SK-N-SH (cell line): ENCODE data around the gene NEURL1. TPM values are rescaled to one million over a fixed set of nuclear protein-coding genes. Genes with fewer than 3 reads are reported as not detected.
A peak's percentile ranks its signal among the peaks of the same experiment; 100 is the strongest.

Experiments
- CTCF ChIA-PET: fragments of 300-600, 350-600 bp; formaldehyde crosslinking; extraction: SDS; loops from one replicate; lab custom pipeline; 2021; lab: Yijun Ruan, JAX
- POLR2A ChIA-PET: fragments of 350-600 bp; sonication (Branson Sonifier 250); formaldehyde crosslinking; extraction: SDS; loops from one replicate; lab custom pipeline; 2020; ENCODE audit warnings: antibody characterized with exemption, inconsistent platforms; lab: Yijun Ruan, JAX
- DNase-seq: peaks from one replicate; pipeline ENCODE4 v3.0.0; 2012
- H2AFZ ChIP-seq: fragments of 200-600 bp; sonication (generic); 2 replicates; pipeline ENCODE4 v1.8.1; 2016; ENCODE audit warnings: antibody characterized with exemption, mild to moderate bottlenecking, low read depth
- H3F3A ChIP-seq: fragments of 200-600 bp; sonication (generic); replicated peaks from 2 replicates; pipeline ENCODE3; 2016; ENCODE audit warnings: antibody characterized with exemption, mild to moderate bottlenecking; ENCODE audit not compliant: insufficient read depth
- H3K27ac ChIP-seq, 2 experiments: fragments of 200-500 bp in 1 of 2; fragments of 200-600 bp in 1 of 2; sonication (Bioruptor generic) in 1 of 2; sonication (generic), shearing (Covaris generic) in 1 of 2; 2 replicates each; pipeline versions ENCODE4 v1.5.1 to v1.6.1; 2014 to 2016; ENCODE audit warnings: low read depth in 2 of 2, inconsistent platforms in 1 of 2, low read length in 1 of 2, mild to moderate bottlenecking in 1 of 2, mixed read lengths in 1 of 2
- H3K27me3 ChIP-seq: fragments of 200-600 bp; sonication (generic), shearing (Covaris generic); 2 replicates; pipeline ENCODE4 v1.6.1; 2016; ENCODE audit warnings: mixed run types; ENCODE audit not compliant: insufficient read depth
- H3K36me3 ChIP-seq, 2 experiments: fragments of 200-500 bp in 1 of 2; fragments of 200-600 bp in 1 of 2; sonication (Bioruptor generic) in 1 of 2; sonication (generic) in 1 of 2; replicated peaks in 1 of 2; 2 replicates each; pipeline versions ENCODE3 to v1.5.1; 2014 to 2016; ENCODE audit warnings: low read length in 1 of 2, mild to moderate bottlenecking in 1 of 2; ENCODE audit not compliant: insufficient read depth in 2 of 2, control insufficient read depth in 1 of 2
- H3K4me1 ChIP-seq, 2 experiments: fragments of 200-500 bp in 1 of 2; fragments of 200-600 bp in 1 of 2; sonication (Bioruptor generic) in 1 of 2; sonication (generic), shearing (Covaris generic) in 1 of 2; 2 replicates each; pipeline versions ENCODE4 v1.5.1 to v1.6.1; 2014 to 2016; ENCODE audit warnings: low read depth in 1 of 2, low read length in 1 of 2, mixed run types in 1 of 2; ENCODE audit not compliant: insufficient read depth in 2 of 2, control insufficient read depth in 1 of 2
- H3K4me2 ChIP-seq: fragments of 200-600 bp; sonication (generic), shearing (Covaris generic); 2 replicates; pipeline ENCODE4 v1.6.1; 2017; ENCODE audit warnings: mixed run types
- H3K4me3 ChIP-seq, 2 experiments: fragments of 200-500 bp in 1 of 2; fragments of 200-600 bp in 1 of 2; sonication (Bioruptor generic) in 1 of 2; sonication (generic), shearing (Covaris generic) in 1 of 2; 2 replicates each; pipeline versions ENCODE4 v1.5.1 to v1.8.1; 2014 to 2016; ENCODE audit warnings: low read depth in 2 of 2, inconsistent platforms in 1 of 2, low read length in 1 of 2, mild to moderate bottlenecking in 1 of 2, mixed read lengths in 1 of 2, moderate library complexity in 1 of 2
- H3K79me2 ChIP-seq: fragments of 200-600 bp; sonication (generic); 2 replicates; pipeline ENCODE4 v1.8.1; 2017; ENCODE audit warnings: mild to moderate bottlenecking; ENCODE audit not compliant: insufficient read depth
- H3K9ac ChIP-seq: fragments of 200-600 bp; sonication (generic); 2 replicates; pipeline ENCODE4 v1.6.1; 2017; ENCODE audit warnings: mixed run types
- H3K9me2 ChIP-seq: fragments of 200-600 bp; sonication (generic); 2 replicates; pipeline ENCODE4 v1.6.1; 2017; ENCODE audit warnings: mixed run types
- H3K9me3 ChIP-seq: fragments of 200-600 bp; sonication (generic); 2 replicates; pipeline ENCODE4 v1.6.1; 2017; ENCODE audit warnings: mixed run types, mild to moderate bottlenecking, moderate library complexity
- H4K20me1 ChIP-seq: fragments of 200-600 bp; sonication (generic); 2 replicates; pipeline ENCODE4 v1.6.1; 2017; ENCODE audit warnings: mild to moderate bottlenecking, mixed run types; ENCODE audit not compliant: insufficient read depth
- EZH2phosphoT487 ChIP-seq: fragments of 200-600 bp; sonication (generic); IDR thresholded peaks from 2 replicates; pipeline ENCODE4 v1.6.1; 2017; ENCODE audit warnings: low read depth, mixed run types, mild to moderate bottlenecking, antibody characterized with exemption, moderate library complexity, borderline replicate concordance
- FOXJ3 ChIP-seq: sonication (generic); formaldehyde crosslinking; IDR thresholded peaks from 2 replicates; pipeline ENCODE4 v1.5.1; 2020; ENCODE audit warnings: mild to moderate bottlenecking, missing genetic modification reagents
- GATA2 ChIP-seq: sonication (generic); formaldehyde crosslinking; IDR thresholded peaks from 2 replicates; pipeline ENCODE4 v1.5.0; 2020; ENCODE audit warnings: mild to moderate bottlenecking, missing genetic modification reagents
- RAD21 ChIP-seq: IDR thresholded peaks from 2 replicates; pipeline ENCODE4 v1.6.1; 2012; ENCODE audit warnings: mild to moderate bottlenecking, low read length
- RFX5 ChIP-seq: IDR thresholded peaks from 2 replicates; pipeline ENCODE4 v1.6.1; 2012; ENCODE audit warnings: mild to moderate bottlenecking, improper control_type of control experiment, low read length
- SIN3A ChIP-seq: IDR thresholded peaks from 2 replicates; pipeline ENCODE4 v1.6.1; 2012; ENCODE audit warnings: low read depth, mild to moderate bottlenecking, low read length, moderate library complexity, borderline replicate concordance
- TAF1 ChIP-seq: IDR thresholded peaks from 2 replicates; pipeline ENCODE4 v1.6.1; 2012; ENCODE audit warnings: low read depth, mild to moderate bottlenecking, low read length, moderate library complexity, borderline replicate concordance
- WGBS: methylation state at CpG from one replicate; pipeline ENCODE4 v1.1.6; 2017; ENCODE audit warnings: low lambda C conversion rate; 5-methylcytosine and 5-hydroxymethylcytosine counted together
- polyA plus RNA-seq, 3 experiments: library from polyadenylated mRNA; depleted of rRNA; stranded (reverse); fragments of >200 nt; gene quantifications; 2 replicates each; pipeline ENCODE4 v1.2.3, GENCODE V29; 2012
- TF ChIP-seq, protein P1 (sequence below): IDR thresholded peaks from 2 replicates; pipeline ENCODE4 v1.4.0; 2012; ENCODE audit warnings: low read depth, borderline replicate concordance
- TF ChIP-seq, protein P2 (sequence below): IDR thresholded peaks from 2 replicates; pipeline ENCODE4 v1.6.1; 2012; ENCODE audit warnings: mild to moderate bottlenecking, low read depth, low read length, moderate library complexity
- TF ChIP-seq, protein P3 (sequence below): fragments of 150-350 bp; IDR thresholded peaks from 2 replicates; pipeline ENCODE4 v1.6.1; 2016; ENCODE audit warnings: mild to moderate bottlenecking, low read depth, low read length

The NEURL1 gene
- polyA plus RNA-seq, 1 of the 3 experiments (the other 2 are of a cell fraction): 0.05 TPM

DNA sequence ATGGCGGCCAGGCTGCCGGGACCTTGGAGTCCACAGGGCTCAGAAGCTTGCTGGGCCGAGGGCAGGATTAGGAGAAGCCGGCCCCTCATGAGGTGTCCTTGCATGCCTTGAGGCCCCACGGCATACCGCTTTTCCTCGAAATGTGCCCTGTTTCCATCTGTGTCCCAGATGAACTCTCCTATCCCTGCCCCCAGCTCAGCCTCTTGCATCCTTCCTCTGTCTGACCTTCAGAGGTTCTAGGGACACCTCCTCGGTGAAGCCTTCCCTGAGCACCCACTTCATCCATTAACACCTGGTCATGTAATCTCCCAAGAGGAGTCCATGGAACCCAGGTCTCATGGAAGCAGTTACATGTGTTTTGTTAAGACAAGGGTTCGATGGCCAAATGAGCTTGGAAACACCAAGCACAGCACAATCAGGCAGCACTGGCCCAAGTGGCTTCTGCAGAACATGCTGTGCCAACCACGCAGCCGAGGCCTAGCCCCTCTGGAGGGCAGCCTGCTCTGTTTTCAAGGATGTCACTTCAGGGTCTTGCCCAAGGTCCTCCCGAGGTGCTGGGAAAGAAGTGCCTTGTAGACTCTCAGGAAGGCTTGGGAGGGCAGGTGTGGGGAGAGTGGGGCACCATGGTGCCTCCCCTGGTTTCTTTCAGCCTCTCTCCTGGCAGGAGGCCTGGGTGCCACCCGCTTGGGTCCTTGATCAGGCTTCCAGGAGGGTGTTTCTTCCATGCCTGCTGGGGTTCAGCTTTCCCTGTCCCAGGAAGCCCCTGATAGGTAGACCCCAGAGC, 124.3 kb downstream of the NEURL1 start:
- POLR2A ChIA-PET: interaction anchor here (1.3 kb wide), 1 partner anchor 8 kb away, joined by 6 read pairs; no protein-coding TSS in a partner anchor
- no peak overlapping the region for H2AFZ ChIP-seq

More for the DNA sequence above, 124.3 kb downstream of the NEURL1 start:
- TF ChIP-seq, protein P1, sequence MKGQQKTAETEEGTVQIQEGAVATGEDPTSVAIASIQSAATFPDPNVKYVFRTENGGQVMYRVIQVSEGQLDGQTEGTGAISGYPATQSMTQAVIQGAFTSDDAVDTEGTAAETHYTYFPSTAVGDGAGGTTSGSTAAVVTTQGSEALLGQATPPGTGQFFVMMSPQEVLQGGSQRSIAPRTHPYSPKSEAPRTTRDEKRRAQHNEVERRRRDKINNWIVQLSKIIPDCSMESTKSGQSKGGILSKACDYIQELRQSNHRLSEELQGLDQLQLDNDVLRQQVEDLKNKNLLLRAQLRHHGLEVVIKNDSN: no peak
- TF ChIP-seq, protein P2, sequence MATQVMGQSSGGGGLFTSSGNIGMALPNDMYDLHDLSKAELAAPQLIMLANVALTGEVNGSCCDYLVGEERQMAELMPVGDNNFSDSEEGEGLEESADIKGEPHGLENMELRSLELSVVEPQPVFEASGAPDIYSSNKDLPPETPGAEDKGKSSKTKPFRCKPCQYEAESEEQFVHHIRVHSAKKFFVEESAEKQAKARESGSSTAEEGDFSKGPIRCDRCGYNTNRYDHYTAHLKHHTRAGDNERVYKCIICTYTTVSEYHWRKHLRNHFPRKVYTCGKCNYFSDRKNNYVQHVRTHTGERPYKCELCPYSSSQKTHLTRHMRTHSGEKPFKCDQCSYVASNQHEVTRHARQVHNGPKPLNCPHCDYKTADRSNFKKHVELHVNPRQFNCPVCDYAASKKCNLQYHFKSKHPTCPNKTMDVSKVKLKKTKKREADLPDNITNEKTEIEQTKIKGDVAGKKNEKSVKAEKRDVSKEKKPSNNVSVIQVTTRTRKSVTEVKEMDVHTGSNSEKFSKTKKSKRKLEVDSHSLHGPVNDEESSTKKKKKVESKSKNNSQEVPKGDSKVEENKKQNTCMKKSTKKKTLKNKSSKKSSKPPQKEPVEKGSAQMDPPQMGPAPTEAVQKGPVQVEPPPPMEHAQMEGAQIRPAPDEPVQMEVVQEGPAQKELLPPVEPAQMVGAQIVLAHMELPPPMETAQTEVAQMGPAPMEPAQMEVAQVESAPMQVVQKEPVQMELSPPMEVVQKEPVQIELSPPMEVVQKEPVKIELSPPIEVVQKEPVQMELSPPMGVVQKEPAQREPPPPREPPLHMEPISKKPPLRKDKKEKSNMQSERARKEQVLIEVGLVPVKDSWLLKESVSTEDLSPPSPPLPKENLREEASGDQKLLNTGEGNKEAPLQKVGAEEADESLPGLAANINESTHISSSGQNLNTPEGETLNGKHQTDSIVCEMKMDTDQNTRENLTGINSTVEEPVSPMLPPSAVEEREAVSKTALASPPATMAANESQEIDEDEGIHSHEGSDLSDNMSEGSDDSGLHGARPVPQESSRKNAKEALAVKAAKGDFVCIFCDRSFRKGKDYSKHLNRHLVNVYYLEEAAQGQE: no peak
- TF ChIP-seq RFX5 (no peak), GATA2 (CRISPR knock-in tag) (no peak), TAF1 (no peak), RAD21 (no peak), EZH2phosphoT487 (no peak), FOXJ3 (CRISPR knock-in tag) (no peak), SIN3A (no peak)
- TF ChIP-seq, protein P3, sequence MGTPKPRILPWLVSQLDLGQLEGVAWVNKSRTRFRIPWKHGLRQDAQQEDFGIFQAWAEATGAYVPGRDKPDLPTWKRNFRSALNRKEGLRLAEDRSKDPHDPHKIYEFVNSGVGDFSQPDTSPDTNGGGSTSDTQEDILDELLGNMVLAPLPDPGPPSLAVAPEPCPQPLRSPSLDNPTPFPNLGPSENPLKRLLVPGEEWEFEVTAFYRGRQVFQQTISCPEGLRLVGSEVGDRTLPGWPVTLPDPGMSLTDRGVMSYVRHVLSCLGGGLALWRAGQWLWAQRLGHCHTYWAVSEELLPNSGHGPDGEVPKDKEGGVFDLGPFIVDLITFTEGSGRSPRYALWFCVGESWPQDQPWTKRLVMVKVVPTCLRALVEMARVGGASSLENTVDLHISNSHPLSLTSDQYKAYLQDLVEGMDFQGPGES: no peak
- TF ChIP-seq, all 33 proteins: peak for 0
- CTCF ChIA-PET: interaction anchor here (0.6 to 4.4 kb wide), 9 partner anchors 12 to 266 kb away, joined by 3 to 26 read pairs (median 5); no protein-coding TSS in a partner anchor
- Histone ChIP-seq H3K9me2 (no peaks in the 10 kb centered on the region), H3K9me3 (no peaks in the 10 kb centered on the region), H3K27me3 (no peaks in the 10 kb centered on the region), H4K20me1 (no peaks in the 10 kb centered on the region), H3K4me1 (peaks cover 6 to 86% of the 10 kb centered on the region in 2 experiments; a peak in 3 of 4 replicates), H3F3A (no peaks in the 10 kb centered on the region), H3K36me3 (peaks cover 0 to 5% of the 10 kb centered on the region in 2 experiments), H3K79me2 (no peaks in the 10 kb centered on the region), H3K27ac (peak overlapping the region; percentile 50 to 99; a peak in 3 of 4 replicates), H3K9ac (no peak overlapping the region), H3K4me2 (no peak overlapping the region), H3K4me3 (no peak overlapping the region)
- no peak for DNase-seq
- 95% methylated on average over 8 of the region's 13 CpGs for WGBS
